OCI-LY1 (cell line): ENCODE measurements around the gene PDGFD.

Experiments used
- H2AFZ ChIP-seq: fragments of 200-600 bp; sonication (generic), shearing (Covaris generic); 2 replicates; pipeline ENCODE4 v1.6.0; 2014; ENCODE audit warnings: antibody characterized with exemption, mild to moderate bottlenecking, low read length
- H3F3A ChIP-seq: fragments of 200-600 bp; sonication (generic), shearing (Covaris generic); 2 replicates; pipeline ENCODE4 v1.6.0; 2014; ENCODE audit warnings: mild to moderate bottlenecking, antibody characterized with exemption, low read length, moderate library complexity; ENCODE audit not compliant: insufficient read depth
- H3K27ac ChIP-seq: fragments of 200-600 bp; sonication (generic); 2 replicates; pipeline ENCODE4 v1.5.1; 2014; ENCODE audit warnings: low read length, mixed run types, mild to moderate bottlenecking, low read depth; ENCODE audit not compliant: poor library complexity, severe bottlenecking
- H3K27me3 ChIP-seq: fragments of 200-600 bp; sonication (generic); 2 replicates; pipeline ENCODE4 v1.6.0; 2014; ENCODE audit warnings: antibody characterized with exemption, mild to moderate bottlenecking, low read length, moderate library complexity; ENCODE audit not compliant: insufficient read depth
- H3K36me3 ChIP-seq: fragments of 200-600 bp; sonication (generic); 2 replicates; pipeline ENCODE4 v1.6.1; 2014; ENCODE audit warnings: mild to moderate bottlenecking, antibody characterized with exemption, low read length, moderate library complexity, mixed read lengths; ENCODE audit not compliant: insufficient read depth
- H3K4me1 ChIP-seq: fragments of 200-600 bp; sonication (generic); 2 replicates; pipeline ENCODE4 v1.5.1; 2014; ENCODE audit warnings: mild to moderate bottlenecking, low read length, moderate library complexity; ENCODE audit not compliant: insufficient read depth, severe bottlenecking
- H3K4me2 ChIP-seq: fragments of 200-600 bp; sonication (generic), shearing (Covaris generic); 2 replicates; pipeline ENCODE4 v1.6.1; 2014; ENCODE audit warnings: low read length
- H3K4me3 ChIP-seq: fragments of 200-600 bp; sonication (generic); 2 replicates; pipeline ENCODE4 v1.5.1; 2014; ENCODE audit warnings: low read length, low read depth, mild to moderate bottlenecking, mixed read lengths; ENCODE audit not compliant: poor library complexity, severe bottlenecking
- H3K79me2 ChIP-seq: fragments of 200-600 bp; shearing (Covaris generic); 2 replicates; pipeline ENCODE4 v1.6.1; 2016; ENCODE audit warnings: mixed run types, low read length, mixed read lengths; ENCODE audit not compliant: insufficient read depth
- H3K9ac ChIP-seq: fragments of 200-600 bp; sonication (generic), shearing (Covaris generic); 2 replicates; pipeline ENCODE4 v1.6.1; 2014; ENCODE audit warnings: mild to moderate bottlenecking, low read length, mixed read lengths
- H3K9me2 ChIP-seq: fragments of 200-600 bp; sonication (generic), shearing (Covaris generic); 2 replicates; pipeline ENCODE4 v1.6.1; 2014; ENCODE audit warnings: low read depth, mild to moderate bottlenecking, low read length, mixed read lengths
- H3K9me3 ChIP-seq: fragments of 200-600 bp; shearing (Covaris generic); 2 replicates; pipeline ENCODE4 v1.6.1; 2014; ENCODE audit warnings: low read length, mixed read lengths
- H4K20me1 ChIP-seq: fragments of 200-600 bp; sonication (generic), shearing (Covaris generic); 2 replicates; pipeline ENCODE4 v1.6.0; 2016; ENCODE audit warnings: mild to moderate bottlenecking, low read length; ENCODE audit not compliant: insufficient read depth
- EZH2 ChIP-seq: fragments of 200-600 bp; sonication (generic), shearing (Covaris generic); IDR thresholded peaks from 2 replicates; pipeline ENCODE4 v1.8.0; 2017; ENCODE audit warnings: borderline replicate concordance, mixed run types, mild to moderate bottlenecking, antibody characterized with exemption, low read length, moderate library complexity, mixed read lengths
- TF ChIP-seq, protein P1 (sequence below): fragments of 200-600 bp; sonication (generic), shearing (Covaris generic); IDR thresholded peaks from 2 replicates; pipeline ENCODE4 v1.5.1; 2017; ENCODE audit warnings: mild to moderate bottlenecking, antibody characterized with exemption, low read length, moderate library complexity, mixed read lengths

The PDGFD gene

DNA sequence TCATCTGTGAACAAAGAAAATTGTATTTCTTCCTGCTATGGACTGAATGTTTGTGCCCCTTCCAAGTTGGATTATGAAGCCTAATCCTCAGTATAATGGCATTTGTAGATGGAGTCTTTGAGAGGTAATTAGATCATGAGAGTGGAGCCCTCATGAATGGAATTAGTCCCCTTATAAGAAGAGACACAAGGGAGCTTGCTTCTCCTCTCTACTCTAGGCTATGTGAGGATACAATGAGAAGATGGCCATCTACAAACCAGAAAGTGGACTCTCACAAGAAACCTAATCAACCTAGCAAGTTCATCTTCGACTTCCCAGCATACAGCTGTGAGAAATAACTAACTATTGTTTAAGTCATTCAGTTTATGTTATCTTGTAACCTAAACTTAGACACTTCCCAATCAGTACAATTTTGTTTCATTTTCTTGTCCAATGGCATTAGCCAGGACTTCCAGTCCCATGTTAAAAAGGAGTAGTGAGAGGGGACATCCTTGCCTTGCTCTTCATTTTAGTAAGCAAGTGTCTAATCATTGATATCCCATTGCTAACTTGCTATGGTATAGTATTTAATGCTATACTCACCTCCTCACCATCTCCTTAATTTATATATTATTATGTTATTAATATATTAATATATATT lies 45.7 kb downstream of the PDGFD start:
- no peaks in the 10 kb centered on the region for H4K20me1 ChIP-seq
- 0 out of 2 replicates have a peak, but pooled peaks cover 5% of the 10 kb centered on the region for H3K9me3 ChIP-seq
- no peak overlapping the region for H3K9ac ChIP-seq
- no peak overlapping the region for H3K27ac ChIP-seq
- no peak overlapping the region for H2AFZ ChIP-seq
- H3K79me2 ChIP-seq = no peaks in the 10 kb centered on the region
- H3K4me2 ChIP-seq = no peak overlapping the region
- H3F3A ChIP-seq = no peaks in the 10 kb centered on the region
- TF ChIP-seq, protein P1, sequence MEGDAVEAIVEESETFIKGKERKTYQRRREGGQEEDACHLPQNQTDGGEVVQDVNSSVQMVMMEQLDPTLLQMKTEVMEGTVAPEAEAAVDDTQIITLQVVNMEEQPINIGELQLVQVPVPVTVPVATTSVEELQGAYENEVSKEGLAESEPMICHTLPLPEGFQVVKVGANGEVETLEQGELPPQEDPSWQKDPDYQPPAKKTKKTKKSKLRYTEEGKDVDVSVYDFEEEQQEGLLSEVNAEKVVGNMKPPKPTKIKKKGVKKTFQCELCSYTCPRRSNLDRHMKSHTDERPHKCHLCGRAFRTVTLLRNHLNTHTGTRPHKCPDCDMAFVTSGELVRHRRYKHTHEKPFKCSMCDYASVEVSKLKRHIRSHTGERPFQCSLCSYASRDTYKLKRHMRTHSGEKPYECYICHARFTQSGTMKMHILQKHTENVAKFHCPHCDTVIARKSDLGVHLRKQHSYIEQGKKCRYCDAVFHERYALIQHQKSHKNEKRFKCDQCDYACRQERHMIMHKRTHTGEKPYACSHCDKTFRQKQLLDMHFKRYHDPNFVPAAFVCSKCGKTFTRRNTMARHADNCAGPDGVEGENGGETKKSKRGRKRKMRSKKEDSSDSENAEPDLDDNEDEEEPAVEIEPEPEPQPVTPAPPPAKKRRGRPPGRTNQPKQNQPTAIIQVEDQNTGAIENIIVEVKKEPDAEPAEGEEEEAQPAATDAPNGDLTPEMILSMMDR = no peak
- no peak for TF ChIP-seq EZH2
- H3K36me3 ChIP-seq = no peaks in the 10 kb centered on the region
- no peak overlapping the region for H3K4me3 ChIP-seq
- H3K27me3 ChIP-seq = no peaks in the 10 kb centered on the region
- no peaks in the 10 kb centered on the region for H3K9me2 ChIP-seq
- peaks cover 7% of the 10 kb centered on the region for H3K4me1 ChIP-seq

GRCh38 chr11:104113541-104113940 lies 50.4 kb downstream of the PDGFD start:
- H3K9me2 ChIP-seq = no peaks in the 10 kb centered on the region
- TF ChIP-seq, protein P1 = no peak
- TF ChIP-seq EZH2 = no peak
- no peaks in the 10 kb centered on the region for H3K27me3 ChIP-seq
- H3K4me1 ChIP-seq = no peaks in the 10 kb centered on the region
- H3K4me2 ChIP-seq = no peak overlapping the region
- 0 out of 2 replicates have a peak, but pooled peaks cover 5% of the 10 kb centered on the region for H3K9me3 ChIP-seq
- H3K36me3 ChIP-seq = no peaks in the 10 kb centered on the region
- H2AFZ ChIP-seq = no peak overlapping the region
- no peak overlapping the region for H3K9ac ChIP-seq
- no peaks in the 10 kb centered on the region for H4K20me1 ChIP-seq
- no peaks in the 10 kb centered on the region for H3K79me2 ChIP-seq
- H3K4me3 ChIP-seq = no peak overlapping the region
- no peaks in the 10 kb centered on the region for H3F3A ChIP-seq
- no peak overlapping the region for H3K27ac ChIP-seq

DNA sequence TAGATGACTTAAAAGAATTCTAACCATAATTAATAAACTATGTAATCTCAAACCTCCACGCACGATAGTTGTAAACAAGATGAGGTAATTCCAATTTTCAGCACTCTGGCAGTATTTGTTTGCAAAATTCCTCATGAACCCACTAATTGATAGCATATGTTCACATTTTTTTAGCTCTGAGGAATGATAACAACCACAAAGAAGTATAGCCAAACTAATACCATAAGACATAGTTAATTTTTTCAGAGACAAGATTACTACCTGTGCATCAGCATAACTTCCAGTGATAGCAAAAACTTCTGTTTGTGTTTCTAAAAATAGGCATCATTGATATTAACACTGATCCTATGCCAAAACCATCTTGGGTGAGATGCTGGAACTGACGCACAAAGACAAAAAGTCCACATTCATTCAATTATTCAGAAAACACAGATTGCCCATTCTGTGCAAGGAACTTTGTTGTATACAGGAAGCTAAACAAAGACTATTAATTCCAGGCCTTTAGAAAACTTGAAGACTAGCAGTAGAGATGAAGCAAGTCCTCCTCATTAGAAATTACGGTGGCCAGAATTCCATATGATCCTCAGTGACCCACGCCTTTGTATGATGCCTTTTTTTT lies 57.7 kb downstream of the PDGFD start:
- H3K9me2 ChIP-seq = no peaks in the 10 kb centered on the region
- TF ChIP-seq, protein P1 = no peak
- no peak for TF ChIP-seq EZH2
- H3K9ac ChIP-seq = no peak overlapping the region
- H3K4me3 ChIP-seq = no peak overlapping the region
- H3K4me2 ChIP-seq = no peak overlapping the region
- H3K27ac ChIP-seq = no peak overlapping the region
- H4K20me1 ChIP-seq = no peaks in the 10 kb centered on the region
- no peaks in the 10 kb centered on the region for H3K79me2 ChIP-seq
- H2AFZ ChIP-seq = no peak overlapping the region
- H3K36me3 ChIP-seq = no peaks in the 10 kb centered on the region
- no peaks in the 10 kb centered on the region for H3K9me3 ChIP-seq
- no peaks in the 10 kb centered on the region for H3K27me3 ChIP-seq
- no peaks in the 10 kb centered on the region for H3F3A ChIP-seq
- no peaks in the 10 kb centered on the region for H3K4me1 ChIP-seq
